Measurements from ENCODE around the gene IL22.

Gene IL22

DNA sequence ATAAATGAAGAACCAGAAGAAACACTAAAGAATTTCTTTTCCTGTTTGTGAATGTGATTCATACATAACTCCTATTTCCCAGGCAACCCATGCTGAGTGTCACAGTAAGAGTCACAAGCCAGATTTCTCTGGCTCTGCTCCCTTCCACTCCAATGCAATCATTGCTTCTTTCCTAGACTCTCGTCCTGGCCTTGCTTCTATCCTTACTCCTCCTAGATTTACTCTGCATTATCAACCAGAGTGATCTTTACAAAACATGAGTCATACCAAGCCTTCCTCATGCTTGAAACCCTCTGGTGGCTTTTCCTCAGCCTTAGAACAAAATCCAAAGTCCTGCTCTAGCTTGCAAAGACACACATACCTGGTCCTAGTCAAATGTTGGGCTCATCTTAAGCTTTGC, 13.3 kb downstream of the IL22 start:
- TF ChIP-seq GABPA (IDR thresholded peaks at IDR 0.05; ENCODE audit: low read depth) (no peak), POLR2AphosphoS5 (IDR thresholded peaks at IDR 0.05; ENCODE audit: low read depth) (no peak), SPI1 (IDR thresholded peaks at IDR 0.05; ENCODE audit: borderline replicate concordance, low read depth) (no peak)
- TF ChIP-seq, protein P1, sequence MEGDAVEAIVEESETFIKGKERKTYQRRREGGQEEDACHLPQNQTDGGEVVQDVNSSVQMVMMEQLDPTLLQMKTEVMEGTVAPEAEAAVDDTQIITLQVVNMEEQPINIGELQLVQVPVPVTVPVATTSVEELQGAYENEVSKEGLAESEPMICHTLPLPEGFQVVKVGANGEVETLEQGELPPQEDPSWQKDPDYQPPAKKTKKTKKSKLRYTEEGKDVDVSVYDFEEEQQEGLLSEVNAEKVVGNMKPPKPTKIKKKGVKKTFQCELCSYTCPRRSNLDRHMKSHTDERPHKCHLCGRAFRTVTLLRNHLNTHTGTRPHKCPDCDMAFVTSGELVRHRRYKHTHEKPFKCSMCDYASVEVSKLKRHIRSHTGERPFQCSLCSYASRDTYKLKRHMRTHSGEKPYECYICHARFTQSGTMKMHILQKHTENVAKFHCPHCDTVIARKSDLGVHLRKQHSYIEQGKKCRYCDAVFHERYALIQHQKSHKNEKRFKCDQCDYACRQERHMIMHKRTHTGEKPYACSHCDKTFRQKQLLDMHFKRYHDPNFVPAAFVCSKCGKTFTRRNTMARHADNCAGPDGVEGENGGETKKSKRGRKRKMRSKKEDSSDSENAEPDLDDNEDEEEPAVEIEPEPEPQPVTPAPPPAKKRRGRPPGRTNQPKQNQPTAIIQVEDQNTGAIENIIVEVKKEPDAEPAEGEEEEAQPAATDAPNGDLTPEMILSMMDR (IDR thresholded peaks at IDR 0.05; ENCODE audit: insufficient read depth, low read length), result no peak
- TF ChIP-seq, protein P2, sequence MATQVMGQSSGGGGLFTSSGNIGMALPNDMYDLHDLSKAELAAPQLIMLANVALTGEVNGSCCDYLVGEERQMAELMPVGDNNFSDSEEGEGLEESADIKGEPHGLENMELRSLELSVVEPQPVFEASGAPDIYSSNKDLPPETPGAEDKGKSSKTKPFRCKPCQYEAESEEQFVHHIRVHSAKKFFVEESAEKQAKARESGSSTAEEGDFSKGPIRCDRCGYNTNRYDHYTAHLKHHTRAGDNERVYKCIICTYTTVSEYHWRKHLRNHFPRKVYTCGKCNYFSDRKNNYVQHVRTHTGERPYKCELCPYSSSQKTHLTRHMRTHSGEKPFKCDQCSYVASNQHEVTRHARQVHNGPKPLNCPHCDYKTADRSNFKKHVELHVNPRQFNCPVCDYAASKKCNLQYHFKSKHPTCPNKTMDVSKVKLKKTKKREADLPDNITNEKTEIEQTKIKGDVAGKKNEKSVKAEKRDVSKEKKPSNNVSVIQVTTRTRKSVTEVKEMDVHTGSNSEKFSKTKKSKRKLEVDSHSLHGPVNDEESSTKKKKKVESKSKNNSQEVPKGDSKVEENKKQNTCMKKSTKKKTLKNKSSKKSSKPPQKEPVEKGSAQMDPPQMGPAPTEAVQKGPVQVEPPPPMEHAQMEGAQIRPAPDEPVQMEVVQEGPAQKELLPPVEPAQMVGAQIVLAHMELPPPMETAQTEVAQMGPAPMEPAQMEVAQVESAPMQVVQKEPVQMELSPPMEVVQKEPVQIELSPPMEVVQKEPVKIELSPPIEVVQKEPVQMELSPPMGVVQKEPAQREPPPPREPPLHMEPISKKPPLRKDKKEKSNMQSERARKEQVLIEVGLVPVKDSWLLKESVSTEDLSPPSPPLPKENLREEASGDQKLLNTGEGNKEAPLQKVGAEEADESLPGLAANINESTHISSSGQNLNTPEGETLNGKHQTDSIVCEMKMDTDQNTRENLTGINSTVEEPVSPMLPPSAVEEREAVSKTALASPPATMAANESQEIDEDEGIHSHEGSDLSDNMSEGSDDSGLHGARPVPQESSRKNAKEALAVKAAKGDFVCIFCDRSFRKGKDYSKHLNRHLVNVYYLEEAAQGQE (IDR thresholded peaks at IDR 0.05; ENCODE audit: insufficient replicate concordance, low read depth), result no peak
- Histone ChIP-seq H3K27me3 (ENCODE audit: insufficient read depth, poor library complexity, severe bottlenecking) (no peaks in the 10 kb centered on the region), H3K27ac (replicated peaks) (no peak overlapping the region), H3K4me3 (replicated peaks; ENCODE audit: insufficient read depth, low read length) (no peak overlapping the region)
- no peak for DNase-seq (ENCODE audit: low read depth in 1 of 2, low spot score in 1 of 2)

DNA sequence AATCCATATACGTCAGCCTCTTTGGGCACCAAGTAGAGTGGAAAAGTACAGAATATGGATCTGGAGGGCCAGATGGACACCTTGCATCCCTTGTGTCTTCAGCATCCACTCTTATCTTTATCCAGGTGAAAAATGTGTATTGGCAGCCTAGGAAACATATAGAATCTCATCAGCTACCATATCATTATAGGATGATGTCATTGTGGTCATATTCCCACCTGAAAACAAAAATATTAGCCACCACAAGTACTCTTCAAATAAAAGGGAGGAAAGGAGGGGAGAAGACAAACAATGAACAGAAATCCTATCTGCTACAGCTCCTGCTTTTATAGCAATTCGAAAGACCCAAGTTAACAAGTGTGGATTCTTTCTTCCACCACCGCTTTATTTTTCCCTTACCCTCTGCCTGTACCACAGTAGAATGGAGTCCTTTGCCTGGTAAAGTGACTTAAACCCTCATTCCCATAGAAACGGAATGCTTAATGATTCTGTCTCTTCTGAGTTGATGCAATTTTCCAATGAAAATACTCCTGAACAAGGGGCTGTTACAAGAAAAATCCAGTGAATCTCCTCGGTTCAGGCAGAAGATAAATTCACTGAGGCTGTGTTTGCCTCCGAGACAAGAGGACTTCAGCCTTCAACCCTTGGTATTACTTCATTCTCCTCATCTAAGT, 14.0 kb downstream of the IL22 start:
- Histone ChIP-seq H3K27me3 (ENCODE audit: insufficient read depth, poor library complexity, severe bottlenecking) (no peaks in the 10 kb centered on the region), H3K4me3 (replicated peaks; ENCODE audit: insufficient read depth, low read length) (no peak overlapping the region), H3K27ac (replicated peaks) (no peak overlapping the region)
- TF ChIP-seq GABPA (IDR thresholded peaks at IDR 0.05; ENCODE audit: low read depth), result no peak
- no peak for TF ChIP-seq POLR2AphosphoS5 (IDR thresholded peaks at IDR 0.05; ENCODE audit: low read depth)
- no peak for TF ChIP-seq SPI1 (IDR thresholded peaks at IDR 0.05; ENCODE audit: borderline replicate concordance, low read depth)
- TF ChIP-seq, protein P2 (IDR thresholded peaks at IDR 0.05; ENCODE audit: insufficient replicate concordance, low read depth), result no peak
- TF ChIP-seq, protein P1 (IDR thresholded peaks at IDR 0.05; ENCODE audit: insufficient read depth, low read length), result no peak
- no peak for DNase-seq (ENCODE audit: low read depth in 1 of 2, low spot score in 1 of 2)

DNA sequence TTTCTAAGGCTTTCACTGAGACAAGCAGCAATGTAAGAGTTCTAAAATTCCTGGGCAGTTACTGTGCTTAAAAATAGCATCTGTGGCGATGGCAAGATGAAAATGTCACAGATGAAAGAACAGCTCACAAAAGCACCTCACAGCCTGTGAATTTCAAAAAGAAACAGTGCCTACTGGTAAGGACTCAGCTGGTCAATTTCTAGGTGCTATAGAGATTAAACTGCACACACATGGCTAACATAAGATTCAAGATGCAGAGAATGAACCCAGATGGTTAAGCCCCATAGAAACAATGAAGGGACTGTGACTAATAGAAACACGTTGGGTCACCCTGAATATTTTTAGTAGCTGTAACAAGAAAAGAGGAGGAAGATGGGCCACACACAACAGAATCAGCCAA, 15.8 kb downstream of the IL22 start:
- Histone ChIP-seq H3K4me3 (replicated peaks; ENCODE audit: insufficient read depth, low read length) (no peak overlapping the region), H3K27me3 (ENCODE audit: insufficient read depth, poor library complexity, severe bottlenecking) (no peaks in the 10 kb centered on the region), H3K27ac (replicated peaks) (no peak overlapping the region)
- DNase-seq (ENCODE audit: low read depth in 1 of 2, low spot score in 1 of 2), result no peak
- TF ChIP-seq, protein P1 (IDR thresholded peaks at IDR 0.05; ENCODE audit: insufficient read depth, low read length), result no peak
- TF ChIP-seq, protein P2 (IDR thresholded peaks at IDR 0.05; ENCODE audit: insufficient replicate concordance, low read depth), result no peak
- no peak for TF ChIP-seq GABPA (IDR thresholded peaks at IDR 0.05; ENCODE audit: low read depth)
- no peak for TF ChIP-seq POLR2AphosphoS5 (IDR thresholded peaks at IDR 0.05; ENCODE audit: low read depth)

Data from HL-60 (cell line).